Measurements from ENCODE around the gene TMEM51.

The TMEM51 gene

DNA sequence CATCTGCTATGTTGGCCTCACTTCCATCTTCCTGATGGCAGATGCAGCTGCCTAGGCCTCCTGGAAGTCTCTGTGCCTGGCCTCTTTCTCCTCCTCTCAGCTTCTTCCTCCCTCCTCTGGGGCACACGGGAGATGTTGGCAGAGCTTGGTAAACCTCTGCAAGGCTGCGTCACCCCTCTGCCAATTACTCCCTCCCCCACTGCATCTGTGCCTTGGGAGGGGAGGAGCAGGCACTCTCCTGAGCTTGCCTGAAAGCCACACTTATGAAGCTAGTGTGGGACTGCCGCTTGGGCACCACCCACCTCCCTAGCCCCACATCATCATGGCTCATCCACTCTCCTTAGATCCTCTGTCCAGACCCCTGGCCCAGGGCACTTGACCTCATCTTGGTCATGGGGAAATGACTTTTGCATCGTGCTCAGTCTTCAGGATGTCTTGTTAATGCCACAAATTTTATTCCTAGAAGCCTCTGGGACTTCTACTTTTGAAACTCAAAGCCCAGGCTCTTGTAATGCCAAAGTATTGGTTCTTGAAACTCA lies 7.3 kb upstream of the TMEM51 start:
- Histone ChIP-seq H3K36me3 (ENCODE audit: control insufficient read depth, low read length) (no peaks in the 10 kb centered on the region), H3F3A (ENCODE audit: control insufficient read depth, insufficient read depth) (no peaks in the 10 kb centered on the region), H3K4me2 (ENCODE audit: low read length) (no peak overlapping the region), H3K79me2 (ENCODE audit: control insufficient read depth, low read length) (no peaks in the 10 kb centered on the region), H4K20me1 (ENCODE audit: control insufficient read depth, insufficient read depth, low read depth, low read length) (no peaks in the 10 kb centered on the region), H3K27ac (ENCODE audit: low read depth, low read length) (no peak overlapping the region), H3K4me1 (ENCODE audit: control insufficient read depth, low read length) (no peaks in the 10 kb centered on the region), H3K9me2 (replicated peaks; ENCODE audit: control insufficient read depth, low read length) (no peaks in the 10 kb centered on the region), H3K27me3 (ENCODE audit: control insufficient read depth, low read length) (peaks cover 6% of the 10 kb centered on the region; the same call in 1 of the 2 replicates), H3K9me3 (ENCODE audit: control insufficient read depth, insufficient read depth, low read length) (no peaks in the 10 kb centered on the region), H3K4me3 (ENCODE audit: low read length) (no peak overlapping the region)
- TF ChIP-seq, protein P1, sequence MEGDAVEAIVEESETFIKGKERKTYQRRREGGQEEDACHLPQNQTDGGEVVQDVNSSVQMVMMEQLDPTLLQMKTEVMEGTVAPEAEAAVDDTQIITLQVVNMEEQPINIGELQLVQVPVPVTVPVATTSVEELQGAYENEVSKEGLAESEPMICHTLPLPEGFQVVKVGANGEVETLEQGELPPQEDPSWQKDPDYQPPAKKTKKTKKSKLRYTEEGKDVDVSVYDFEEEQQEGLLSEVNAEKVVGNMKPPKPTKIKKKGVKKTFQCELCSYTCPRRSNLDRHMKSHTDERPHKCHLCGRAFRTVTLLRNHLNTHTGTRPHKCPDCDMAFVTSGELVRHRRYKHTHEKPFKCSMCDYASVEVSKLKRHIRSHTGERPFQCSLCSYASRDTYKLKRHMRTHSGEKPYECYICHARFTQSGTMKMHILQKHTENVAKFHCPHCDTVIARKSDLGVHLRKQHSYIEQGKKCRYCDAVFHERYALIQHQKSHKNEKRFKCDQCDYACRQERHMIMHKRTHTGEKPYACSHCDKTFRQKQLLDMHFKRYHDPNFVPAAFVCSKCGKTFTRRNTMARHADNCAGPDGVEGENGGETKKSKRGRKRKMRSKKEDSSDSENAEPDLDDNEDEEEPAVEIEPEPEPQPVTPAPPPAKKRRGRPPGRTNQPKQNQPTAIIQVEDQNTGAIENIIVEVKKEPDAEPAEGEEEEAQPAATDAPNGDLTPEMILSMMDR (IDR thresholded peaks at IDR 0.05; ENCODE audit: low read depth, low read length, poor library complexity, severe bottlenecking), result no peak
- TF ChIP-seq EZH2phosphoT487 (IDR thresholded peaks at IDR 0.05; ENCODE audit: borderline replicate concordance, low read length), result no peak

DNA sequence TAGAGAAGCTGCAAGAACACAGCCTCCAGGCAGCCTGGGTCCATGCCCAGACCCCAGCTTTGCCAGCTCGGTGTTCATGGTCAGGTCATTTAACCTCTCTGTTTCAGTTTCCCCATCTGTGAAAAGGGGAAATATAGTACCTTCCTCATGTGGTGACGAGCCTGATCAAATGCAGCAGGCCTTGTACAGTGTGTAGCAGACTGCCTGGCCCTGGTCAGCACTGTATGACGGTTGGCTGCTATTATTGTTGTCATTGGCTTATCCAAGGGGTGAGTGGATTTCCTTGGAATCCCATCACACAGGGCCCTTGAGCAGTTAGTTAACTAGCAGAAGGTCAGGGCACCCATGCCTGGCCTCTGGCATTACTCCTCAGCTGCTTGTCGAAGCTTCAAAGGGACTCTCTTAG lies 6.6 kb upstream of the TMEM51 start:
- Histone ChIP-seq H3K9me2 (replicated peaks; ENCODE audit: control insufficient read depth, low read length) (no peaks in the 10 kb centered on the region), H3K9me3 (ENCODE audit: control insufficient read depth, insufficient read depth, low read length) (no peaks in the 10 kb centered on the region), H3K79me2 (ENCODE audit: control insufficient read depth, low read length) (no peaks in the 10 kb centered on the region), H3K27ac (ENCODE audit: low read depth, low read length) (no peak overlapping the region), H3K27me3 (ENCODE audit: control insufficient read depth, low read length) (peaks cover 7% of the 10 kb centered on the region), H3K4me3 (ENCODE audit: low read length) (no peak overlapping the region), H4K20me1 (ENCODE audit: control insufficient read depth, insufficient read depth, low read depth, low read length) (no peaks in the 10 kb centered on the region), H3F3A (ENCODE audit: control insufficient read depth, insufficient read depth) (no peaks in the 10 kb centered on the region), H3K4me2 (ENCODE audit: low read length) (no peak overlapping the region), H3K36me3 (ENCODE audit: control insufficient read depth, low read length) (no peaks in the 10 kb centered on the region), H3K4me1 (ENCODE audit: control insufficient read depth, low read length) (no peaks in the 10 kb centered on the region)
- TF ChIP-seq EZH2phosphoT487 (IDR thresholded peaks at IDR 0.05; ENCODE audit: borderline replicate concordance, low read length), result no peak
- TF ChIP-seq, protein P1 (IDR thresholded peaks at IDR 0.05; ENCODE audit: low read depth, low read length, poor library complexity, severe bottlenecking), result no peak

DNA sequence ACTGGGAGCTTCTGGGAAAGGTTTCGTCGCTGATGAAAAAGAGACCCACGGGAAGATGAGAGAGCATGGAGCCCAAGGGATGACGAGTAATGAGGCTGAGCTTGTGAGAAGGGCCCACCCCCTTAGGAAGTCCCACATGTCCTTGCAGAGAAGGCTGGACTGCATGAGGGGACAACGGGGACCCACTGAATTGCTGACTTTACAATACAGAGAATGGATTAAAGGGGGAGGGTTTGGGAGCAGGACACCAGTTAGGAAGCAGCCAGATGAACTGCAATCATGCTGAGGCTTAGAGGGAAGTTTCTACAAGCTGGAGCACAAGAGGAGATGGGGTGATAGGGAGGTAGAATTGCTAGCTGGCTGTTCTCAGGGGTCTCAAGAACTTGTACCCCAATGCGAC lies 5.5 kb upstream of the TMEM51 start:
- Histone ChIP-seq H3K9me2 (replicated peaks; ENCODE audit: control insufficient read depth, low read length) (no peaks in the 10 kb centered on the region), H3K4me3 (ENCODE audit: low read length) (no peak overlapping the region), H3K4me1 (ENCODE audit: control insufficient read depth, low read length) (no peaks in the 10 kb centered on the region), H3K36me3 (ENCODE audit: control insufficient read depth, low read length) (no peaks in the 10 kb centered on the region), H3F3A (ENCODE audit: control insufficient read depth, insufficient read depth) (no peaks in the 10 kb centered on the region), H3K4me2 (ENCODE audit: low read length) (no peak overlapping the region), H3K27me3 (ENCODE audit: control insufficient read depth, low read length) (peaks cover 8% of the 10 kb centered on the region), H3K9me3 (ENCODE audit: control insufficient read depth, insufficient read depth, low read length) (no peaks in the 10 kb centered on the region), H4K20me1 (ENCODE audit: control insufficient read depth, insufficient read depth, low read depth, low read length) (no peaks in the 10 kb centered on the region), H3K27ac (ENCODE audit: low read depth, low read length) (no peak overlapping the region), H3K79me2 (ENCODE audit: control insufficient read depth, low read length) (no peaks in the 10 kb centered on the region)
- TF ChIP-seq, protein P1 (IDR thresholded peaks at IDR 0.05; ENCODE audit: low read depth, low read length, poor library complexity, severe bottlenecking), result no peak
- no peak for TF ChIP-seq EZH2phosphoT487 (IDR thresholded peaks at IDR 0.05; ENCODE audit: borderline replicate concordance, low read length)

Data from DOHH2 (cell line).